Retinal pigment epithelial cell (primary cell): ENCODE data around the gene XRCC4.

Experiments used
- DNase-seq: peaks from one replicate; pipeline ENCODE4 v3.0.0-alpha.2; 2010; ENCODE audit warnings: low read depth
- H3K4me3 ChIP-seq: 2 replicates; pipeline ENCODE4 v1.5.1; 2011; ENCODE audit warnings: mild to moderate bottlenecking, low read length, control low read depth, moderate library complexity
- TF ChIP-seq, protein P1 (sequence below): conservative IDR thresholded peaks from 2 replicates; pipeline ENCODE4 v1.5.1; 2011; ENCODE audit warnings: low read depth, low read length, control low read depth, inconsistent platforms

Gene XRCC4

GRCh38 chr5:83370957-83371356 is 293.6 kb downstream of the XRCC4 start:
- TF ChIP-seq, protein P1, sequence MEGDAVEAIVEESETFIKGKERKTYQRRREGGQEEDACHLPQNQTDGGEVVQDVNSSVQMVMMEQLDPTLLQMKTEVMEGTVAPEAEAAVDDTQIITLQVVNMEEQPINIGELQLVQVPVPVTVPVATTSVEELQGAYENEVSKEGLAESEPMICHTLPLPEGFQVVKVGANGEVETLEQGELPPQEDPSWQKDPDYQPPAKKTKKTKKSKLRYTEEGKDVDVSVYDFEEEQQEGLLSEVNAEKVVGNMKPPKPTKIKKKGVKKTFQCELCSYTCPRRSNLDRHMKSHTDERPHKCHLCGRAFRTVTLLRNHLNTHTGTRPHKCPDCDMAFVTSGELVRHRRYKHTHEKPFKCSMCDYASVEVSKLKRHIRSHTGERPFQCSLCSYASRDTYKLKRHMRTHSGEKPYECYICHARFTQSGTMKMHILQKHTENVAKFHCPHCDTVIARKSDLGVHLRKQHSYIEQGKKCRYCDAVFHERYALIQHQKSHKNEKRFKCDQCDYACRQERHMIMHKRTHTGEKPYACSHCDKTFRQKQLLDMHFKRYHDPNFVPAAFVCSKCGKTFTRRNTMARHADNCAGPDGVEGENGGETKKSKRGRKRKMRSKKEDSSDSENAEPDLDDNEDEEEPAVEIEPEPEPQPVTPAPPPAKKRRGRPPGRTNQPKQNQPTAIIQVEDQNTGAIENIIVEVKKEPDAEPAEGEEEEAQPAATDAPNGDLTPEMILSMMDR = no peak
- H3K4me3 ChIP-seq = no peak overlapping the region
- DNase-seq = no peak

GRCh38 chr5:83371726-83372125 is 294.4 kb downstream of the XRCC4 start:
- TF ChIP-seq, protein P1 = no peak
- no peak for DNase-seq
- no peak overlapping the region for H3K4me3 ChIP-seq

DNA sequence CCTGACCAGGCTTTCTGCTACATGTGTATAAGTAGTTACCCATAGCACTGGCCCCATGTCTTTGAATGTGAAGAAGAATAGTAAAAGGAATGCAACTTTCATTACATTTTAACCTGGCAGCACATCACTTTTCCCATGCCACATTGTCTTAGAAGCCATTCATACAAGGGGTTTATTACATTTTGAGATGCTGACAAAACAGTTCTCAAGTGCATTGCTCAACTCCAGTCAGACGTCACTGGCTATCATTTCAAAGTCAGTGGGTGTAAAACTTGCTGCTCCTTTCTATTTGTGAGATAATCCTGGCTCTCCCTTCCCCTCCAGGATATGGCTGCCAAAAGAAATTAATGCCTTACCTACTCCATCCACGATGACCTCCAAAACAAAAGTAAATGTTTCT is 297.2 kb downstream of the XRCC4 start:
- DNase-seq = peak; percentile 32
- TF ChIP-seq, protein P1 = no peak
- H3K4me3 ChIP-seq = no peak overlapping the region

DNA sequence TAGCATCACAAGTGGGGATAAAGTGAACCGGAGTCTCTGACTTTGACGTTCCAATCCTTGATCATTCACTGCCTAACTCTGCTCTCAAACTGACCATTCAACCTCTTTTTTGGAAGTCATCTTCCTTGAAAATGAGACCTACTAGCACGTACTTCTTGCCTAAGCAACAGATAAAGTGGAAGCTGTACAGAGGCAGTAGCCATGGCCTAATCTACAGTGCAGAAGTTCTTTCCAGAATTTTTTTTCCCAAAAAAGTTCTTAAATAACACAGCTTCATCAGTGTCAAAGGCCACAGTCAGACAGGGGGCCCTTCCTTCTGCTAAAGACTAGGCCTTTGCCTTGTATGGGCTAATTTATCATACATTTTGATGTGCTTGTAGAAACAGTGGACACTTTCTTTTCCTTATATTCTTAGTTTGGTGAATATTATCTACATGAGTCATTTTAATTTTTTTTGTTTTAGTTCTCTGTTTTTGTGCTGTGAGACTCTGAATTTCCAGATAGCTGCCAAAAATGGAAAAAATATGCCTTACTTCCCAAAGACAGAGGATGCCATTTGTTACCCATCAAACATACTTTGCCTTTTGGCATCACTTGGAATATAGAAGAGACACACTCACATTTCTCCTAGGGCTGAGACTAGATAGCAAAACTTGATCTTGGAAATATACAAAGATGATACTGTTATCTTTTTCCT is 297.9 kb downstream of the XRCC4 start:
- DNase-seq = no peak
- TF ChIP-seq, protein P1 = no peak
- no peak overlapping the region for H3K4me3 ChIP-seq

DNA sequence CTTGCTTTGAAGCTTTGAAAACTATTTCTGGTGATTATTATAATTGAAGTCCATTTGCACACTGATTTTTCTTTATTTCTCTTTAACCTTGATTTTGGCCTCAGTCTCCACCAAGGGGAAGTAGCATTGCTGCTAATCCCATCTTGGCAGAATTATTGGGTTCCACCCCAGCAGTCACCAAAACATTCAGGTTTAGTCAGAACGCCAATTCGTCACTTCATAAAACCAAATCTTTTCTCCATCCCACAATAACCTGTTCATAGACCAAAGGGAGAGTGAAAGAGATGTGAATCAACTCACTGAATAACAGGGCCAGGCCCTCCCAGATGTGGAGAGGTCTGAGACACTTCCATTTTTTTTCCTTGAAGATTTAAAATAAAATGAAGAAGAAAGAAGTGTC is 299.1 kb downstream of the XRCC4 start:
- H3K4me3 ChIP-seq = no peak overlapping the region
- DNase-seq = no peak
- TF ChIP-seq, protein P1 = no peak

GRCh38 chr5:83377131-83377865 is 300.0 kb downstream of the XRCC4 start:
- TF ChIP-seq, protein P1 = no peak
- no peak overlapping the region for H3K4me3 ChIP-seq

More at GRCh38 chr5:83377131-83377865, 300.0 kb downstream of the XRCC4 start:
- DNase-seq = no peak
